Lower leg skin (tissue), 4 donors: Measurements from ENCODE around the gene SLC43A1. TPM values are rescaled to one million over a fixed set of nuclear protein-coding genes. Genes with fewer than 3 reads are reported as not detected.

ENCODE experiments used
- DNase-seq, 2 donors: peaks; one replicate each; pipeline ENCODE4 v3.0.0-alpha.2; 2019; ENCODE audit warnings: low spot score in 2 of 2
- H3K4me3 ChIP-seq: fragments of 200-600 bp; sonication (generic); 2 replicates; pipeline ENCODE4 v1.5.1; 2017; ENCODE audit warnings: mild to moderate bottlenecking, low read depth; ENCODE audit not compliant: poor library complexity, severe bottlenecking
- CTCF ChIP-seq, 3 donors: fragments of 450-650 bp; IDR thresholded peaks; one replicate each; pipeline ENCODE4 v1.5.1; 2016; ENCODE audit warnings: antibody characterized with exemption in 3 of 3, mild to moderate bottlenecking in 3 of 3, moderate library complexity in 2 of 3
- POLR2A ChIP-seq, 2 donors: fragments of 450-650 bp; IDR thresholded peaks; one replicate each; pipeline ENCODE4 v1.6.1; 2016 to 2017; ENCODE audit warnings: antibody characterized with exemption in 2 of 2, mild to moderate bottlenecking in 1 of 2, moderate library complexity in 1 of 2
- WGBS, 2 donors: methylation state at CpG; one replicate each; pipeline ENCODE4 v1.1.5; 2018; 5-methylcytosine and 5-hydroxymethylcytosine counted together
- intact Hi-C: fragments of 100-400 bp; cut with DNase I; formaldehyde crosslinking; loops from one replicate; pipeline ENCODE4 v1.15.0; 2023; ENCODE audit warnings: low total_unique reads
- total RNA-seq, 4 donors: library from RNA; depleted of rRNA; stranded (reverse); fragments of >200 nt; gene quantifications; one replicate each; pipeline ENCODE4 v1.1.0, GENCODE V29; 2016

Gene SLC43A1
- total RNA-seq, 4 donors from 2014 or later, result 15.9 to 20.2 (median 18.3) TPM

DNA sequence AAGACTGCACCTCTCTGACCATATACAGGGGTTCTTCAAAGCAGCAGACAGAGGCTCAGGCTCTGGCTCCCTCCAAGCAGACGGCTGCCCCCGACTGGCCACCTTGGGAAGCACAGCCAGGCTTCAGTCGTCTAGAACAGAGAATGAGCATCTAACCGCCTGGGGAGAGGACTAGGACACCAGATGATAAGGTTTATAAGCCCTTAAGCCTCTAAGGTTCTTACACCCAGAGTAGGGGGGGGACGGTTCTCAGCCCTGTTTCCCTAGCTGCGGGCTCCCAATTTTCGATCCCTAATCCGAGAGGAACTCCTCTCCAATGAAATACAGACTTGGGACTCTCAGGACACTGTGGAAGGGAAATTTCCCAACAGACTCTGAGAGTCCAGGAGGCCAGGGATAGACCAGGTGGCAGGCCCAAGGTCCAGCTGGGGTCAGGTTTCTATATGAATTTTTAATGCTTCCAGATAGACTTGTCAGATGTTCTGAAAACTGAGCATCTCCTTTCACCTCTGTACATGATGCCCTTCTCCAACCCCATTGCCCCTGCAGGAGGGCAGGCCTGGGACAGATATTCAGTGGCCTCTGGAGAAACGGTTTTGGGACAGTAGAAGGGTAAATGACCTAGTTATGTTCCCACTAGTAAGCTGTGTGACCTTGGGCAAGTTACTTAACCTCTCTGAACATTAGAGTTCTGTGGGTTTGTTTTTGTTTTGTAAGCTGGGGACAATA is 34.9 kb downstream of the SLC43A1 start:
- DNase-seq, result peak; percentile 33 to 92
- WGBS, 2 donors, result 43 to 46% methylated on average over 9 of the region's 9 CpGs
- intact Hi-C loops, result no loop called here
- no peak overlapping the region for H3K4me3 ChIP-seq
- no peak for TF ChIP-seq CTCF (IDR thresholded peaks at IDR 0.05)
- no peak for TF ChIP-seq POLR2A (IDR thresholded peaks at IDR 0.05)

DNA sequence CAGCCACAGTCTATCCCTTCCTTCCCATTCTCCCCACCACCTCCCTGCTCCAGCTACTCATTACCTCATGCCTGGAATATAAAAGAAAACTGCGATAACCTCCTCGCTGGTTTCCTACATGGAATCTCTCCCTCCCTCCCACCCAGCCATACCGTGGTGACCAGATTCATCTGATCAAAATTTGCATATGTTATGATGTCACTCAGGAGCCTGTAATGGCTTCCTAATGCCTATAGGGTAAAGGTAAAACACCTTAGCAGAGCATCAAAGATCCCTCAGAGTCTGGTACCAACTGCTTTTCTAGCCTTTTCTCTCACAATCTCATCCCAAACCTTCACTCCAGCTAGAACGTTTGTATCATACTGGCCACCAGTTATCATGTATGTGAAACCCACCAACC is 35.6 kb downstream of the SLC43A1 start:
- no peak for TF ChIP-seq CTCF (IDR thresholded peaks at IDR 0.05)
- no peak for TF ChIP-seq POLR2A (IDR thresholded peaks at IDR 0.05)
- H3K4me3 ChIP-seq, result no peak overlapping the region
- 20% methylated on average over 4 of the region's 4 CpGs for WGBS, 2 donors
- intact Hi-C loops, result no loop called here
- no peak for DNase-seq

DNA sequence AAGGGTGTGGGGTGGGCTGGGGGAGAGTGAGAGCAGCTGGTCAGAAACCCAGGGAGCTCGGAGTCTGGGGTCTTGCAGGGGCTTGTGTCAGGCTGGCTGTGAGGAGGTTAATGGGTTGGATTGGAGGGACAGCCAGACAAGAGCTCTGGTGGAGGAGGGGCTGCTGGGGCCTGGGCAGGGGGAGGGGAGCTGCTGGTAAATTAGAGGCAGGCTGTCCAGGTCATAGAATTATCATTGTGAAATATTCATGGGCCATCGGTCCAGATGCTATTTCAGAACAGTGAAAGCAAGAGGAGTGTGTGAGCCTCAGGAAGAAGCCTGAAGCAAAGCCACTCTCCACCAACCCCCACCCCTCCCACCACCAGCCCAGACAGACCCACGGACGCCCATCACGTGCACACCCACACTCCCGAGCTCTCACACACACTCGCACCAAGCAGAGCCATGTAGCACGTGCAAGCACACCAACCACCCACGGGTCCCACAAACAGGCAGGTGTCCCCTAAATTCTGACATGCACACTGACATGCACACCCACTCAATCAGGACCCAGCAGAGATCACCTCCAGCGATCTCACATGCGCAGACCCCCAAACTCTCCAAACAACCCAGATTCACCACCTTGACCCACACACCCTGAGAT is 36.4 kb downstream of the SLC43A1 start:
- WGBS, 2 donors, result 46 to 55% methylated on average over 11 of the region's 11 CpGs
- intact Hi-C loops, result no loop called here
- no peak for DNase-seq
- no peak for TF ChIP-seq CTCF (IDR thresholded peaks at IDR 0.05)
- TF ChIP-seq POLR2A (IDR thresholded peaks at IDR 0.05), result no peak
- no peak overlapping the region for H3K4me3 ChIP-seq

DNA sequence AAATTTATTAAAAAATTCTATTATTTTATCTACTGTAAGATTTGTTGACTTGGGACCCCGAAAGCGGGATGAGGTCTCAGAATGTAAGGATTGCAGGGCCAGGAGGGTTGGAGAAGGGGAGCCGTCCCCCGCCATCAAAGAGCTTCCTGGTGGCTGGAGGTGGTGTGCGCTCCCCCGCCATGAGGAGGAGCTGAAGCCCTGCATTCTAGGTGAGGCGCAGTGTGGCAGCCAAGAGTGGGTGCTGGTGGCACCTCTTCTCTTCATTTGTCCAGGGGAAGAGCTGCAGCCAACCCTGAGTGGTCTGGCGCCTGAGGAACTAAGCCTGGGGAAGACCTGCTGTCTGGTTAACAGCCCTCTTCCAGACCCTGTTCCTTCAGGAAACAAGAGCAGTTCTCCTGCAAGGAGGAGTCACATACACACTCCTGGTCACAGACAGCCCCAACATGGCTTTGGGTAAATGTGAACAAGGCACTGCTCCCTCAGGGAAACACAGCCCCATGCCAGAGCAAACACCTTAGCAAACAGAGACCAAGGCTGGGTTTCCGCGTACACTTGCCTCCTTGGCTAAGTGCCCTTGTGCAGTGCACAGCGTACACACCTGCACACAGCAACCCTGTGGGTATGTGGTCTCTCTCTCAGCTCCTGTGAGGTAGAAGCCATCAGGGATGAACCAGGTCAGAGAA is 37.9 kb downstream of the SLC43A1 start:
- no peak for TF ChIP-seq CTCF (IDR thresholded peaks at IDR 0.05)
- no peak for TF ChIP-seq POLR2A (IDR thresholded peaks at IDR 0.05)

DNA sequence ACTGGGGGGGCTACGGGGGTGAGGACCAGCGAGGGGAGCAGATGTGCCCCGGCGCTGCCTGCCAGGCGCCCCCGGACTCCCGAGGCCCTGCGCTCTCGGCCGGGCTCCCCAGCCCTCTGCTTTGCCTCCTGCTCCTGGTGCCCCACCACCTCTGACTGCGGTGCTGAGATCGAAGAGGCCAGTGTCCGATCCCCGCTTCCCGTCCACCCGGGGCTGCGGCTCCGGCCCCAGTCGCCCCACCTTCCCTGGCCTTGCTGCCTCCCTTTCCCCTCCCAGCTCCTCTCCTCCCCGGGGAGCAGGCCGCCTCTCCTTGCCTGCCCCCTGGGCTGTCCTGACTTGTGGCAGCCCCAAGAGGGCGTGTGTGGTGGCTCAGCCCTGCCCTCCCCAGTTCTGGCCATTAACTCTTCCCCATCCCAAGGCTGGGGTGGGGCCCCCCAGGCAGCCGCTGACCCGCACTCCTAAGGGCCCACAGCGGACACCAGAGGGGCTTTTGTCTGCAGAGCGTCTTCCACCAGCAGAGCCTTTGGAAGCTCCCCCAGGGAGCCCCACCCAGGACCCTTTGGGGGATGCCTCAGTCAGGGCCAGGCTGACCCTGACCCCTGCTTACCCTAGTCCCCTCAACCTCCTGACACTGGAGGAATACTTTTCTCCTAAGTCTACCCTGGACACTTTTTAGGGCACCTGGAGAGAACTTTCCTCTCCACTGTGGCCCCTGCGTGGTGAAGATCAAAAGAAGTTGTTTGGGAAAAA is 38.6 kb downstream of the SLC43A1 start:
- peak overlapping the region; percentile 6 for H3K4me3 ChIP-seq
- DNase-seq, result no peak
- 25 to 27% methylated on average over 20 to 24 of the region's 27 CpGs for WGBS, 2 donors
- TF ChIP-seq CTCF (IDR thresholded peaks at IDR 0.05) (no peak), POLR2A (IDR thresholded peaks at IDR 0.05) (no peak)
- intact Hi-C loops, result no loop called here

More for the DNA sequence above, 37.9 kb downstream of the SLC43A1 start:
- 84% methylated on average over 11 of the region's 11 CpGs for WGBS, 2 donors
- intact Hi-C loops, result no loop called here
- DNase-seq, result no peak
- no peak overlapping the region for H3K4me3 ChIP-seq
